ENCODE results near the gene ARHGEF19.

DNA sequence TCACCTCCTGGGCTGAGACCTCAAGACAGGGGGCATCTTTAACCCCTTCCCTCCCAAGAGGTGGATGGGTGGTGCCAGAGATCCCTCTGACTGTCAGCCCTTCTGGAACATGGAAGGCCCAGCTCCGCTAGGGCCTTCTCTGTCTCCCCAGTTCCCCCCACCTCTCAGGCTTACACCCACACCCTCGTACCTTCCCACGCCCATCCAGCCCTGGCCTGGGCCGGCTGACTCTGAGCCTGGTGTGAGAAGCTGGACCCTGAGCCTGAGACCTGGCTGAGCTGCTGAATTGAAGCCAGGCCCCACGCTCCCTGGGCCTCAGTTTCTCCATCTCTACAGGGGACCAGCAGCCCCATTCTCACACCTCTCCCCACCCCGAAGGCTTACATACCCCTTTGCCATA is 61.9 kb downstream of the ARHGEF19 start:
- no peak for TF ChIP-seq CTCF (IDR thresholded peaks at IDR 0.05; ENCODE audit: poor library complexity)
- no peak for TF ChIP-seq EZH2 (IDR thresholded peaks at IDR 0.05; ENCODE audit: borderline replicate concordance)
